Mucosa of gallbladder (tissue), 1 donor: Measurements from ENCODE around the gene S100A16. TPM values are rescaled to one million over a fixed set of nuclear protein-coding genes. Genes with fewer than 3 reads are reported as not detected.
"Not testable (repeated sequence)": the region's sequence is repeated elsewhere in the genome, so short reads cannot be mapped to it uniquely, and the experiment has no call there.

ENCODE experiments used
- DNase-seq: peaks from one replicate; pipeline ENCODE4 v3.0.0-alpha.2; 2020; ENCODE audit warnings: low spot score
- total RNA-seq: library from RNA; stranded (reverse); gene quantifications from one replicate; pipeline ENCODE4 v1.2.1, GENCODE V29; 2021
- donor health status: DM: no; HTN: no; CAD: no.

Gene S100A16
- total RNA-seq, 1 donor from 2014 or later: 86.7 TPM

- no peak for DNase-seq
Observed at GRCh38 chr1:153615406-153615805, 2.5 kb upstream of the S100A16 start.

DNA sequence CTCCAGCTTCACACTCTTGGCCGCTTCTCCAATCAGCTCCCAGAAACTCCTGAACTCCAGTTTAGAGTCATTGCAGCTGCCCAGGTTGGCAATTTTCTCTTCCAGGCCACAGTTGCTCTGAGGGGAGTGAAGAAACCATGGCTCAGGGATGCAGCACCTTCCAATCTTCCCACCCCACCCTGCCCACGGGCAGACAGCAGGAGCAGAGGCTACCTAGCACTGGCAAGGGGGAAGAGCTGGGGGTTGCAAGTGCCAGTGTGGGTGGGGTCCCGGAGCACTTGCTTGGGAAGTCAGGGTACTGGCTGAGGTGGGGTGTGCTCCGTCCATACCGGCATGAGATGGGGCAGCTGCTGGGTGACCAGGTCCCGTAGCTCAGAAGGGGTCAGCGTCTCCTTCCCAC, 2.0 kb upstream of the S100A16 start:
- no peak for DNase-seq

DNA sequence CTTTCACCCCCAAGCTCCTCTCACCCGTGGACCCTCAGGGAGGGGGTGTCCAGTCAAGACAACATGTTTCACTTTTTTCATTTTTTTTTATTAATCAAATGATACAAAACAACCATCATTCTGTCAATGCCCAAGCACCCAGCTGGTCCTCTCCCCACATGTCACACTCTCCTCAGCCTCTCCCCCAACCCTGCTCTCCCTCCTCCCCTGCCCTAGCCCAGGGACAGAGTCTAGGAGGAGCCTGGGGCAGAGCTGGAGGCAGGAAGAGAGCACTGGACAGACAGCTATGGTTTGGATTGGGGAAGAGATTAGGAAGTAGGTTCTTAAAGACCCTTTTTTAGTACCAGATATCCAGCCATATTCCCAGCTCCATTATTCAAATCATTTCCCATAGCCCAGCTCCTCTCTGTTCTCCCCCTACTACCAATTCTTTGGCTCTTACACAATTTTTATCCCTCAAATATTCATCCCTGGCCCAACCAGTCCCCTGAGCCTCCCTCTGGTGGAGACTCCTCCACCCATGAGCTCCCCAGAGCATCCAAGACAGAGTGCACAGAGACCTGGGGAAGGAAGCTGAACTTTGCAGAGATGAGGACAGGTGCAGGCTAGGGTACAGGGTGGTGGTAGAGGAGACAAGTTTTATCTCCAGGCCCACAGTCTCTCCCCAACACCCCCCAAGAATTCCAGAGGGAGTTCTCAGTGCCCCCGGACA, 1.4 kb upstream of the S100A16 start:
- DNase-seq: no peak

GRCh38 chr1:153613406-153613805, 469 bp upstream of the S100A16 start:
- no peak for DNase-seq

DNA sequence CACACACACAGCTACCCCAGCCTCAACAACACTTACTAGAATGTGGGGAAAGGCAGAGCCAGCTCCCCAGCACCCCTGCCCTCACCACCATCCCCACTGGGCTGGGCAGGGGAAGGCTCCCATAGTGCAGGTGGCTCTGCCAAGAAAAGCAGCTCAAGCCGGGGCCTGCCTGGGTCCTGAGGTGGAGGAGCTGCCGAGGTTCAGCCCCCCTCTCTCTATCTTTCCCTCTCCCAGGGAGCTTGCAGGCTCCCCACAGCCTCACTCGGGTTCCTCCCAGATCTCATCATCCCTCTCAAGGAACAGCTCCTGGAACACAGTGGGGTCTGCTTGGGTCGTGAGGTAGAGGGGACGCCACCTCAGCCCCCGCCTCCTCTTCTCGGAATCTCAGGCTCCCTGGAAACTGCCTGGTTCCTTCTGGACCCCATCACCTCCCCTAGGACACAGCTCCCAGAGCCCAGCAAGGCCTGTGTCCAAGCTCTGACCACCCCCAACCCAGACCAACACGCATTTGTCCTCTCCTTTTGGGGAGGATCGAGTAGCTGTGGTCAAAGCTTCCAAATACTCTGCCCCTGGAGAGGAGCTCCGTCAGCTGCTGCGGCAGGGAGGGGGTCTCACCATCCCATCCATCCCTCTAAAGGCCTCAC, 704 bp downstream of the S100A16 start:
- DNase-seq: no peak

DNA sequence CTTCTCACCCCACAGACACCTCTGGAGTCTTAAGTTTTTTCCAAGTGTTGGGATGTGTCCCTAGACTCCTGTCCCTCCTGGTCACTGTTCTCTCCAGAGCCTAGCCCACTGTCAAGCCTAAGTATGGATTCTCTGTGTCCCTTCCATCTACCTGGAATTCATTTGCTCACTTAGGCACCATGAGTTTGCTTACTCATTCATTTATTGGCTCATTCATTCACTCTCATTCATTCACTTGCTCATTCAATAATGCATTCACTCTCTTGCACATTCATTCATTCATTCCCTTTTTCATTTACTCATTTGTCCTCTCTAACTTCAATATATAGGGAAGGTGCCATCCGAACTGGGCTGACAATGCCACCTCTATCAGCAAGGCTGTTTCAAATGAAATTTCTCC, 1.6 kb downstream of the S100A16 start:
- no peak for DNase-seq

DNA sequence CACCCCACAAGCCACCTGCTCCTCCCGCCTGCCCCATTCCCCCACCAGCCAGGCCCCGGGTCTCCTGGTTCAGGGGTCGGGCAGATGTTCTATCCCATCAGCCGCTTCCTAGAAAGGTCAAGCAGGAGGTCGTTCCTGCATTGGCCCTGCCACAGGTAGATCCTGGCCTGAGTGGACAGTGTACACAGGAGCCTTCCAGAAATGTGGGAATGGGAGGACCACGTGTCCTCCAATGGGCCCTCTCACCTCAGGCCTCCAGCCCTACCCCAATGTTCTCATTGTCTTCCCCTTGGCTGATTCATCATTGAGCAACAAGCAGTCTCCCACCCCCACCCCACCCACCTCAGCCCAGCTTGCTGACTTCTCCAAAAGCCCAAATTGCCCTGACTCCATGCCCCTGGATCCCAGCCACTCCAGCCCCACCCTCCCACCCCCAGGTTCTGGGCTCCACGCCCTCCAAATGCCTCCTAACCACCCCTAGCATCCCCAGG, 2.1 kb downstream of the S100A16 start:
- no peak for DNase-seq

GRCh38 chr1:153610334-153610733, 2.6 kb downstream of the S100A16 start:
- DNase-seq: no peak

- DNase-seq: no peak
Observed at GRCh38 chr1:153609585-153609907, 3.4 kb downstream of the S100A16 start.

- peak; percentile 73 for DNase-seq
Observed at GRCh38 chr1:153608742-153609584, 4.0 kb downstream of the S100A16 start.

- no peak for DNase-seq
Observed at GRCh38 chr1:153608089-153608682, 4.8 kb downstream of the S100A16 start.

- no peak for DNase-seq
Observed at GRCh38 chr1:153607381-153607780, 5.6 kb downstream of the S100A16 start.

- no peak for DNase-seq
Observed at GRCh38 chr1:153606194-153606593, 6.7 kb downstream of the S100A16 start.

DNA sequence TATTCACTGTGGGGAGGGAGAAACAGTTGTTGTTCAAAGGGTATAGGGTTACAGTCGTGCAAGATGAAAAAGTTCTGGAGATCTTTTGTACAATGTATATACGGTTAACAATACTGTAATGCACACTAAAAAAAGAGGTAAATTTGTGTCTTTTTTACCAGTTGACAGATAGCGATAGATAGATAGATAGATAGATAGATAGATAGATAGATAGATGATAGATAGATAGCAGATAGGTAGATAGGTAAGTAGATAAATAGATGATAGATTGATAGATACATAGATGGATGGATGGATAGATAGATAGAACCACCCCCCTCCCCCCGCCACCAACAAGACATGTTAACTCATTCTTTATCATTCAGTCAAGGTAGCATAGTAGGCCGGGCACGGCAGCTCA, 10.2 kb downstream of the S100A16 start:
- DNase-seq: no peak

GRCh38 chr1:153599847-153600246, 13.1 kb downstream of the S100A16 start:
- no peak for DNase-seq

DNA sequence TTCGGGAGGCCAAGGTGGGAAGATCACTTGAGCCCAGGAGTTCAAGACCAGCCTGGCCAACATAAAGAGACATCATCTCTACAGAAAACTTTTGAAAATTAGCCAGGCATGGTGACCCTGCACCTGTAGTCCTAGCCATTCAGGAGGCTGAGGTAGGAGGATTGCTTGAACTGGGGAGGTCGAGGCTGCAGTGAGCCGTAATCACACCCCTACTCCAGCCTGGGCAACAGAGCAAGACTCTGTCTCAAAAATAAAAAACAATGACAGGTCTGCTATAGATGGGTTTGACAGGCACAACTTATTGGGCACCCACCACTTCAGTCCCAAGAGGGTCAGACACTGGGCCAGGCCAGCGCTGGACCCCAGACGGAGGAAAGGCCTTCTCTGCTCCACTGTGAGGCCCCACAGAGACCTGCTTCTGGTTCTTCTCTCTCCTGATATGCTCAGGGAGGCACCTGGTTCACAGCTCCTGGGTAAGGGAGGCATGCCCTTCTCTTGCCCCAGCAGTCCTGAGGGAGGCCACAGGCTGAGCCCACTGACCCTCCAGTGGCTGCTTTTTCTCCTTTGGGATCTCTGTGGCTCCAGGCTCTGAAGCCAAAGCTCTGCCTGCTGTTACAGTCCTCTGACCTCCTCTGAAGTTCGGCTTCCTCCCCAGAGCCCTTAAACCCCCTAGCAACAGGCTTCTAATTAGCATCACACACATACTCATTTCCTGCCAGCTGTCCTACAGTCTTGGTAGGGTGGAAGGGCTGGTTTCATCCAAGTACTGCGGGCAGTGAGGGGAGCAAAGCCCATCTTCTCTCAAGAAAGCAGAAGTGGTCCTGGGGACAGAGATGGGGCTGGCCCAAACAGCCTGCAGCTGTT, 14.4 kb downstream of the S100A16 start:
- no peak for DNase-seq

- DNase-seq: no peak
Observed at GRCh38 chr1:153597206-153597605, 15.7 kb downstream of the S100A16 start.

- DNase-seq: no peak
Observed at GRCh38 chr1:153592748-153593147, 20.2 kb downstream of the S100A16 start.

DNA sequence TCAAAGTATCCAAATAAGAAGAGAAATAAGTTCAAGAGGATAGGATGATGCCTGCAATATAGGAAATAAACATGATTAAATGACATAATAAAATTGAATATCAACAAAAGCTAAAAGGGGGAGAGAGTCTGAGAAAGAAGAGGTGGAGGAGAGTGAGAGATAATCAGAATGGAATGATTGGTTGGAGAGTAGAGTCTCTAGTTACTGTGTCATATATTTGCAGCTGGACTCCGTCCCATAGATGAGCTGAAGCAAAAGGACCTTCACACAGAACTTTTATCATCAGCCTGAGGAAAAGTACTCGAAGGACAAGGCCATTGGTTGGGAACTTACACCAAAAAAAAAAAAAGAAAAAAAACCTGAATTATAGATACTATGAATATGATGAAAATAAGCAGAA, 24.5 kb downstream of the S100A16 start:
- DNase-seq: no peak

DNA sequence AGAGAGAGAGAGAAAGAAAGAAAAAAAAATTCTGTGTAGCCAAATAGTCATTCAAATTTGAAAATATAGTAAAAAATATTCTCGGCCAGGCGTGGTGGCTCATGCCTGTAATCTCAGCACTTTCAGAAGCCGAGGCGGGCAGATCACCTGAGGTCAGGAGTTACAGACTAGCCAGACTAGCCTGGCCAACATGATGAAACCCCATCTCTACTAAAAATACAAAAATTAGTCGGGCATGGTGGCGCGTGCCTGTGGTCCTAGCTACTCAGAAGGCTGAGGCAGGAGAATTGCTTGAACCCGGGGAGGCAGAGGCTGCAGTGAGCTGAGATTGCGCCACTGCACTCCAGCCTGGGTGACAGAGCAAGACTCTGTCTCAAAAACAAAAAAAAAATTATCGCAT, 24.9 kb downstream of the S100A16 start:
- DNase-seq: not testable (repeated sequence)

- DNase-seq: no peak
Observed at GRCh38 chr1:153587314-153587713, 25.6 kb downstream of the S100A16 start.
